ENCODE results near the gene CD1E. TPM values are rescaled to one million over a fixed set of nuclear protein-coding genes. Genes with fewer than 3 reads are reported as not detected.

The CD1E gene
- total RNA-seq, 4 donors from 2014 or later = 0.88 to 2.9 (median 2.4) TPM; not detected in 1

DNA sequence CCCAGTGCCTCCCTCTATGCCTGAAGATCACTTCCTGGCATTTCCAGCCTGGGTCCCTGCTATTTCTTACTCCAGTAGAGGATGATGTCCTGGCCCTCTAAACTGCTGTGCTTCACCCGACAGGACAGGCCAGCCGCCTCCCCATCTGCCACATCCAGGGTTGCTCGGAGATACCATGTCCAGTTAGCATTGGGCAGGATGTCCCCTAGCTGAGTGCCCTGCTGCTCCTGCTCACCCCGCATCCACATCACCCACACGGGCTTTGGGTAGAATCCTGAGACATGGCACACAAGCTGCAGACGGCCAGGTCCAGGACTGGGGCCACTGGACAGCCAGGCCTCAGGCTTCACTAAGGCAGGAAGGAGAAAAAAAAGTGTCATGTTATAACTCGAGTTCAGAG, 24.4 kb upstream of the CD1E start:
- TF ChIP-seq, protein P1, sequence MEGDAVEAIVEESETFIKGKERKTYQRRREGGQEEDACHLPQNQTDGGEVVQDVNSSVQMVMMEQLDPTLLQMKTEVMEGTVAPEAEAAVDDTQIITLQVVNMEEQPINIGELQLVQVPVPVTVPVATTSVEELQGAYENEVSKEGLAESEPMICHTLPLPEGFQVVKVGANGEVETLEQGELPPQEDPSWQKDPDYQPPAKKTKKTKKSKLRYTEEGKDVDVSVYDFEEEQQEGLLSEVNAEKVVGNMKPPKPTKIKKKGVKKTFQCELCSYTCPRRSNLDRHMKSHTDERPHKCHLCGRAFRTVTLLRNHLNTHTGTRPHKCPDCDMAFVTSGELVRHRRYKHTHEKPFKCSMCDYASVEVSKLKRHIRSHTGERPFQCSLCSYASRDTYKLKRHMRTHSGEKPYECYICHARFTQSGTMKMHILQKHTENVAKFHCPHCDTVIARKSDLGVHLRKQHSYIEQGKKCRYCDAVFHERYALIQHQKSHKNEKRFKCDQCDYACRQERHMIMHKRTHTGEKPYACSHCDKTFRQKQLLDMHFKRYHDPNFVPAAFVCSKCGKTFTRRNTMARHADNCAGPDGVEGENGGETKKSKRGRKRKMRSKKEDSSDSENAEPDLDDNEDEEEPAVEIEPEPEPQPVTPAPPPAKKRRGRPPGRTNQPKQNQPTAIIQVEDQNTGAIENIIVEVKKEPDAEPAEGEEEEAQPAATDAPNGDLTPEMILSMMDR (IDR thresholded peaks at IDR 0.05; ENCODE audit: low read depth) = no peak

DNA sequence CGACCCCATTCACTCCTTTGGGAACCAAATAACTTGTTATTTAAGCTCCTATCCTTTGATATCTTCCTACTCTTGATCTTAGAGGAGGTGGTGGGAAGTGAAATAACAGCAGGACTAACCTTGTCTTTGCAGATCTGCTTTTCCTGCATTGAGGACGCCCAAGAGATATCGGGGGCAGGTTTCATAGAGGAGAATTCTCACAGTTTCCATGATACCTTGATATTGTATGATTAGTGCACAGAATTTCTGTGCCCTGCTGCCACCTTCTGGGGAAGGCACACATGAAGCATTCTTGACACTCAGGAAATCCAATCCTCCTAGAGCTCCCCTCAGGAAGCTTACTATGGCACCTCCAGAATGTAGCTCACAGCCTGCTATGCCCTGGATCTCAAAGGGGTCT, 24.0 kb upstream of the CD1E start:
- TF ChIP-seq, protein P1 (IDR thresholded peaks at IDR 0.05; ENCODE audit: low read depth) = no peak

DNA sequence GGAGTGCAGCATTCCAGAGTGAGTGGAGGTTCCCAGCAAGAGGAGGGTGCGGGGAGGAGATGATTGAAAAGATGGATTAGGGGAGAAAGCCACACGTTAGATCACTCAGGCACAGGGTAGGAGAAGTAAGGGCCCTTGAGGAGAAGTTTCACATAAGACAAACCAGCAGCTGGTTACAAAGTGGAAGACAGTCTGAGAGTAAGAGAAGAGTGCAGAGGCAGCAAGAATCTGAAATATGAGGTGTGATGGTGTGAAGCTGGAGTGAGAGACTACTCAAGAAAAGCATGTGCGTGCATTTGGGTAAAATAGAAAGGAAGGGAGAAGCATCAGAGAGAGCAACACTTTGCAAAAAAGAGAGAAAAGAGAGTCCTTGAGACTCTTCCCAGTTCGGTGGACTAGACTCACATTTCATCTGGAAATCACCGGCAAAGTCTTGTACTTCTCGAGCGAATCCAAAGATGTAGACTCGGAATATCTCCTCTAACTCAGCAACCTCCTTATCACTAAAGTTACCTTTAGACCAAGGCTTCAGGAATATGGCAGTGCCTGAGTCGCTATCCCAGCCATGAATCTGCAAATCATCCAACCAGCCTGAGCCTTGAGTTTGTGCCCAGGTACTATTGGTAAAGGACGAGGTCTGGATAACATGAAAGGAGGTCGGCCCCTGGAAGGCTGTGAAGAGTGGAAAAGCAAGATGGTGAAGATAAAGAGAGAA, 23.1 kb upstream of the CD1E start:
- TF ChIP-seq, protein P1 (IDR thresholded peaks at IDR 0.05; ENCODE audit: low read depth) = no peak

DNA sequence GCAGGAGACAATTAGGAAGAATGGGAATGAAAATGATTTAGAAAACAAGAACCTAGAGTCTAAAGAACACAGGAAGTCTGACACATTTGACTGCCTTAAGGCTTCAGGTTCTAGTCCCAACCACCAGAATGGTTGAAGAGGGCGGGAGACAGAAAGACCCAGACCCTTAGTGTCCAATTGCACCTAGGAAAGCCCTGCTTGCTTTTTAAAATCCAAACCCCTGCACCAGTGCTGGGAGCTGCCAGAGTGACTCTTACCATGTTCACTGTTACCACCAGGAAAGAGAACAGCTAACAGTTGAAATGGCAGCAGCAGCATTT, 22.6 kb upstream of the CD1E start:
- TF ChIP-seq, protein P1 (IDR thresholded peaks at IDR 0.05; ENCODE audit: low read depth) = no peak

DNA sequence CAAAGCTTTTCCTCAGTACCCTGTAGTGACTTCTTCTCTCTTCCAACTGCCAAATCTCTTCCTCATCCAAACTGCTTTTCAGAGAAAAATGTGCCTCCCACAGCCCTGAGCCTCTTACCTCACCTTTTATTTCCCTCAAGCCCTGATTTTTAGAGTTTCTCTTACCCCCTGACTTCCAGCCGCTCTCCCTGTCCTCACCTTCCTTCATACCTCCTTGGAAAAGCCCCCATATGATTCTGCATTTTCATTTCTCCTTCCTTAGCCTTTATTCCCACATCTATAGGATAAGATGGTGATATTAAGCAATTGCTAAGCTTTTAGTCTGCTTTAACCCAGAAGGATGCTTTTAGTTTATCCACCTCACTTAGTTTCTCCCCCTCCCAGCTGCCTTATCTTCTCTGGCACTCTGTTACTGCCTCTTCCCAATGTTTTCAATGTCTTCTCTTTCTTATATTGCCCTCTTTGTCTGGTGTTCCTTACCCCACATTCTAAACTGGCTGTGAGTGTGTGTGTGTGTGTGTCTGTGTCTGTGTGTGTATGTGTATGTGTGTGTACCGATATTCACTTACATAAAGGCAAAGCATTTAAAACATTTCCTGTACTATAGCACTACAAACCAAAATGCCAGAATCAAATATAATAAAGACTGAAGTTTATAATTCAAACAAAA, 22.1 kb upstream of the CD1E start, which contains the start of gene CD1B:
Gene CD1B, minus strand, starts transcription at position 51 of the 670 bp plus-strand sequence. CDS start 108 bp downstream, outside the sequence.
- TF ChIP-seq, protein P1 (IDR thresholded peaks at IDR 0.05; ENCODE audit: low read depth) = no peak

DNA sequence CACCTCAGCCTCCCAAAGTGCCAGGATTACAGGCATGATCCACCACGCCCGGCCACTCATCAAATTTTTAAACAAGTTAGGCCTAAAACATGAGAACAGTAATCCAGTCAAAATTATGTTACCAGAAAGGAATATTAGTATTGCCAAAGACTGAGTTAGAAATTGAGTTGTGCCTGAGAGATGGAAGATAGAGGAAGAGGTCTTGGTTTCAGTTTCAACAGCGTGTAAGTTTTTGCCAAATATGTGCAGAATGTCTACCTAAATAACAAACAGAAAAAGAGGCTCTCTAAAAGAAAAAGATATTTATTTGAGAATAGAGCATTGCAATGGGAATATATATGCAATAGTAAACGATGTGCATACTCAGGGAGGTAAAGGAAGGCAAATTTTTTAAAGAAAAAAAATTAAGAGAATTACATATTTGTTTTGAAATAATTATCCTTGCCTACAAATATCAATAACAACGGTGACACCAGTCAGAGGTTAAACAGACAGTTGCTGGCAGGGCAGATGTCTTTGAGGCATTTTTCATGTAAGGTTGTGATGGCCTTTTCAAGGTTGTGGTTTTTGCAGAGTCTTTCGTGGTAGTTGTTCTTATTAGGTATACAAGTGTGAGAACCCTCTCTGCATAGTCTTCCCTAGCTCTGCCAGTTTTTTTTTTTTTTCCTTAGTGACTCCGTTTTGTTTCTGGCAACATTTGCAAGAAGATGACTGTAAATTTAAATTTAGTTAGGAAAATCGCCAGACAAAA, 20.1 kb upstream of the CD1E start:
- TF ChIP-seq, protein P1 (IDR thresholded peaks at IDR 0.05; ENCODE audit: low read depth) = no peak

All from subcutaneous adipose tissue (tissue), 4 donors.